ENCODE results near the gene SFR1. TPM values are rescaled to one million over a fixed set of nuclear protein-coding genes. Genes with fewer than 3 reads are reported as not detected.
A peak's percentile ranks its signal among the peaks of the same experiment; 100 is the strongest.

The SFR1 gene, protein sequence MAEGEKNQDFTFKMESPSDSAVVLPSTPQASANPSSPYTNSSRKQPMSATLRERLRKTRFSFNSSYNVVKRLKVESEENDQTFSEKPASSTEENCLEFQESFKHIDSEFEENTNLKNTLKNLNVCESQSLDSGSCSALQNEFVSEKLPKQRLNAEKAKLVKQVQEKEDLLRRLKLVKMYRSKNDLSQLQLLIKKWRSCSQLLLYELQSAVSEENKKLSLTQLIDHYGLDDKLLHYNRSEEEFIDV
- 17.6 and 18.5 TPM in 2 replicates for total RNA-seq (2014; rRNA removed; shearing (Covaris generic))

DNA sequence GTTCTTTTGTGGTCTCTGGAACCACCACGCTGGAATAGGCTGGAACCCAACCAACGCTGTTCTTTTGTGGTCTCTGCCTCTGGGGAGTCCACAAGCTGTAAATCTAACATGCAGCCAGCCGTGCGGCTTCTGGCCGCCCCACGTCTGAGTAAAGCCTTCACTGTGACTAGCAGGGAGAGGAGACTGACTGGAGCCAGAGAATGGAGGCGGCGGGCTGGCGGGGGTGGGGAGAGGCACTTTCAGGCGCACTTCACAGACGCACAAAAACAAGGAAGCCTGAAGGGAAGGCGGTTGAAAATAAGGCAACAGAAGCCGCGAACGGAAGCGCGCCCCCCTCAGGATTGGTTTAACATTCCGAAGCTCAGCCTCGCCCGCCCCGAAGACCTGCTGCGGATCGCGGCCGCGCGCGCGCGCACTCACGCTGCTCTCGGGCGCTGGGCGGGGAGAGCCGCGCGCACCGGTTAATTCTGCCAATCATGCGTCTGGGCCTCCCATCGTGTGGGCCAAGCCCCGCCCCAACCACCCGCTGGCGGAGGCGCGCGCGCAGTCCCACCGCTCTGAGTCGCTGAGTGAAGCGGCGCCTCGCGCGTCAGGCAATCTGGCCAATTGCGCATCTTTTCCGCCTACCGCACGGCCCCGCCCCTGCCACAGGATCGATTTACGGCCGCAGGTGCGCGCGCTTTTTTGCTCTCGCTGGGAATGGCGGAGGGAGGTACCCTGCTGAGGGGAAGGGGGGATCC, at the start of gene SFR1:
Gene SFR1 (plus strand): TSS at position 687 of the 740 bp plus-strand sequence. CDS start 13 bp downstream, at position 700.
- Histone ChIP-seq H3K27me3 (ENCODE audit: control insufficient read depth, insufficient read depth, low read length) (no peaks in the 10 kb centered on the region), H3K4me3 (ENCODE audit: insufficient read depth, low read depth, low read length) (peak within 1 kb of the TSS; percentile 76), H3K36me3 (replicated peaks; ENCODE audit: control insufficient read depth, insufficient read depth, low read length) (no peaks in the 10 kb centered on the region)
- peak; percentile 93 for DNase-seq

DNA sequence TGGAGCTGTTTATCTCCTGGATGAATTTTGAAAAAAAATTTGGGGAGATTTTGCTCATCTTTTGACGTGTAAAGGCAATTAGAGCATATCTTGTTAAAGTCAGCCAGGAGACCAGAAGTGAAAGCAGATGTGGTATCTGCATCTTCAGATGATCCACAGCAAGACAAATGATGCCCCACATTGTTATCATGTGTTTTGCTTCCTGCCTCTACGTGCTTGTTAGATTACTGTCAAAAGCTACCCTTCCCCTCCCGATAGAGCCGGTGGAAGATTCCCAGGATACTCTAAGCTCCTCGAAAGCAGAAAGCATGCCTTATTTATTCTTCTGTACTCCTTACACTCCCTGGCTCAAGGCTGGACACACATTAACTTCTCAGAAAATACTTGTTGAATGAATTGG, 49.2 kb upstream of the SFR1 start:
- DNase-seq, result peak; percentile 0
- Histone ChIP-seq H3K27me3 (ENCODE audit: control insufficient read depth, insufficient read depth, low read length) (no peaks in the 10 kb centered on the region; the same call in 1 of the 2 replicates), H3K4me3 (ENCODE audit: insufficient read depth, low read depth, low read length) (no peak overlapping the region), H3K36me3 (replicated peaks; ENCODE audit: control insufficient read depth, insufficient read depth, low read length) (no peaks in the 10 kb centered on the region)

DNA sequence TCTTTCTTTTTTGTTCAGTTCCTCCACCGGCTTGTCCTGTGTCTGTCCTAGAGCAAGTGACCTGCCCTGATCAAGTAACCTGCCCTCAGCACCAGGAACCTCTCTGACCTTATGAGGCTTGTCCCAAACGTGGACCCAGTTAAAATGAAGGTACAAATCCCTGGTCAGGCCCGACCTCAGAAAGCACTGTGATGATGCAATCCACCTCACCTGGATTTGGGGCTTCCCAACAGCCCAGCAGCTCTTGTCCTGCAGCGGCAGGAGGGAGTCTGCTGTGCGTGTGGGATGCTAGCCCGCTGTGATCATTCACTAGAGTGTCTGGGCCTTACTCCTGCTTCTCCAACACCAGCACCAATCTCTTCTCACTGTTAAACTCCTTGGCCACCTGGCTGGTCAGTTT, 47.5 kb upstream of the SFR1 start:
- H3K4me3 ChIP-seq (ENCODE audit: insufficient read depth, low read depth, low read length), result no peak overlapping the region
- H3K36me3 ChIP-seq (replicated peaks; ENCODE audit: control insufficient read depth, insufficient read depth, low read length), result no peaks in the 10 kb centered on the region
- no peaks in the 10 kb centered on the region; the same call in 1 of the 2 replicates for H3K27me3 ChIP-seq (ENCODE audit: control insufficient read depth, insufficient read depth, low read length)
- peak; percentile 1 for DNase-seq

DNA sequence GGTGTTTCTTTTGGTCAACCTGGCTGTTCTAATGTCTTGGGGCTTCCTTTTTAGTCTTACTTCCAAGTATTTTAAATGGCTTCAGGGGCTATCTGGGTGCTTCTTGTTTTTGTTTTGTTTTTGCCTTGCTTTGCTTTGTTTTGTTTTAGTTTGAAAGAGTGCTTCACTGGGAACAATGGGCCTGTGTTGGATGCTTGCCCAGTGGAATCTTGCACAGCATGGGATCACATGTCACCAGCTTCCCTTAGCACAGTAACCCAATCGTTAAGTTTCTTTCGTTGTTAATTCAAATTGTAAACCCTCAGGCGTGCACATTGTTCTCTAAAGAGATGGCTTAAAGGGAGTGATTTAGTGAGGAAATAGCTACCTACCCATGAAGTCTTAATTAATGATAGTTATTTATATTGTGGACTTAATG, 45.2 kb upstream of the SFR1 start:
- DNase-seq, result no peak
- H3K36me3 ChIP-seq (replicated peaks; ENCODE audit: control insufficient read depth, insufficient read depth, low read length), result no peaks in the 10 kb centered on the region
- no peaks in the 10 kb centered on the region; the same call in 1 of the 2 replicates for H3K27me3 ChIP-seq (ENCODE audit: control insufficient read depth, insufficient read depth, low read length)
- H3K4me3 ChIP-seq (ENCODE audit: insufficient read depth, low read depth, low read length), result no peak overlapping the region

DNA sequence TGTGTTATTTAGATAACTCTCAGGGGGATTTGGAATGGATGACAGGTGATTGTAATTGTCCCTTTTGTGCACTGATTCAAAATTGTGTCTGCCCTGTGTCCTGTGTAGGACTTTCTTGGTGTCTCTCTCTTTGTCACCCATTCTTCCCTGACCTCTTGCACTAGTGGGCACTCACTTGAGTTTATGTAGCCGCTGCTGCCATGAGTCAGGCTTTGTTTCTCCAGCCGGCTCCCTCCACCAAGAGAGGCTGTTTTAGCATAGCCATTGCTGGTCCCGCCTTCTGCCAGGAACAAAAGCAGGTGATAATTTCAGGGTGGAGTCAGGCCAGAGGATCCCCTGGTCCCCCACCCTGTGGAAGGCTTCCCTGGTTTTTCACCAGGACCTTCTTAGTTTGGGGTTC, 44.7 kb upstream of the SFR1 start:
- no peaks in the 10 kb centered on the region; the same call in 1 of the 2 replicates for H3K27me3 ChIP-seq (ENCODE audit: control insufficient read depth, insufficient read depth, low read length)
- no peaks in the 10 kb centered on the region for H3K36me3 ChIP-seq (replicated peaks; ENCODE audit: control insufficient read depth, insufficient read depth, low read length)
- H3K4me3 ChIP-seq (ENCODE audit: insufficient read depth, low read depth, low read length), result no peak overlapping the region
- DNase-seq, result peak; percentile 53

DNA sequence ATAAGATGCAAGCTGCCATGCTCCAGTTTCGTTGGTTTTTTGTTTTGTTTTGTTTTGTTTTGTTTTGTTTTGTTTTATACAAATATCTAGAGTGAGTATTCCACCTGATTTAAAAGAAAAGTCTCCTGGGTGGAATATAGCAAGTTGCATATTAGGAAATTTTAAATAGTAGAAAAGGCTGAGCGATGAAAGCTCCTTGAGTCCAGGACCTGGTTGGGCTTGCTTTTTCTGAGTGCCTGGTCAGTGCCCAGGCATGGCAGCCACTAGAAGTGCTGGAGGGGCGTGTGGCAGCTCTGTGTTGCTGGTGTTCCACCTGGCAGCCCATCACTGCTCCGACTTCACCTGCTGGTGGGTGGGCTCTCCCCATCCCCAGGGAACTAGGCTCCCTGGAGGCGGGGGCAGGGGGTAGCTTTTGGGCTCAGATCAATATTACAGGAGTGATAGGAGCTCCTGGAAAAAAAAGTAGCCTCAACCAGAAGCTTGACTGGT, 44.3 kb upstream of the SFR1 start:
- no peak for DNase-seq
- Histone ChIP-seq H3K27me3 (ENCODE audit: control insufficient read depth, insufficient read depth, low read length) (no peaks in the 10 kb centered on the region; the same call in 1 of the 2 replicates), H3K4me3 (ENCODE audit: insufficient read depth, low read depth, low read length) (no peak overlapping the region), H3K36me3 (replicated peaks; ENCODE audit: control insufficient read depth, insufficient read depth, low read length) (no peaks in the 10 kb centered on the region)

DNA sequence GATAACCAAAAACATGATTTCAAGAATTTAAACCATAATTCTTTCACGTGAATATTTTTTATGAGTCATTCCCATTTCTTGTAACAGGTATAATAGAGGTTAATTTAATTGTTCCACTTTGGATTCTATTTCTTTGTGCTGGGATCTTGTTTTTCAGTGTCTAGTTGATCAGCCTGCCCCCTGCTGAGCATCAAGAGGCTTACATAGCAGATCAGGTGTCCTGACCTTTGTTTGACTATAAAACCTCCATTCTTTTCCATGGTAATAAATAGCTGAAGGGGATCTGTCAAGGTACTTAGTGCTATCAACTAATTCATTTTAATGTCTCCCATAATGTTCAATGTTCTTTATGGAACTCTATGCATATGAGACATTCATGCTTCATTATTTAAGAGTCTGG, 41.2 kb upstream of the SFR1 start:
- H3K36me3 ChIP-seq (replicated peaks; ENCODE audit: control insufficient read depth, insufficient read depth, low read length), result no peaks in the 10 kb centered on the region
- DNase-seq, result no peak
- H3K27me3 ChIP-seq (ENCODE audit: control insufficient read depth, insufficient read depth, low read length), result no peaks in the 10 kb centered on the region; the same call in 1 of the 2 replicates
- no peak overlapping the region for H3K4me3 ChIP-seq (ENCODE audit: insufficient read depth, low read depth, low read length)

DNA sequence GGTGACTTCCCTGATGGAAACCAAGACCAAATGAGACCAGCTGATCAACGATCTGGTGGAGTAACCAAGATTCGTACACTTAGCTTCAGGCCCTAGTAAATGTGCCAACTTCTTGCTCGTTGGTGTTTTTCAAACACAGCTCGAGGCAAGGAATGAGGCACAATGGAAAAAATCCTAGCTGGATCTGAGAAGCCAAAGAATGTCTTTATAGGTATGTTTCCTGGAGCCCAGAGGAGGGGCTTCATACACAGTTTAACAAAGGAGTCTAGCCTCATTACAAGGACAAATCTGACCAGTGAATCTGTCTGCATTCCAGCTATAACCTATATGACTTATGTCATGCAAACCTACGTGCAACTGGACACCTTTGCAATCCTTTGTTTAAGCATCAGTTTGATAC, 40.0 kb upstream of the SFR1 start:
- Histone ChIP-seq H3K27me3 (ENCODE audit: control insufficient read depth, insufficient read depth, low read length) (no peaks in the 10 kb centered on the region), H3K36me3 (replicated peaks; ENCODE audit: control insufficient read depth, insufficient read depth, low read length) (no peaks in the 10 kb centered on the region), H3K4me3 (ENCODE audit: insufficient read depth, low read depth, low read length) (no peak overlapping the region)
- DNase-seq, result no peak

DNA sequence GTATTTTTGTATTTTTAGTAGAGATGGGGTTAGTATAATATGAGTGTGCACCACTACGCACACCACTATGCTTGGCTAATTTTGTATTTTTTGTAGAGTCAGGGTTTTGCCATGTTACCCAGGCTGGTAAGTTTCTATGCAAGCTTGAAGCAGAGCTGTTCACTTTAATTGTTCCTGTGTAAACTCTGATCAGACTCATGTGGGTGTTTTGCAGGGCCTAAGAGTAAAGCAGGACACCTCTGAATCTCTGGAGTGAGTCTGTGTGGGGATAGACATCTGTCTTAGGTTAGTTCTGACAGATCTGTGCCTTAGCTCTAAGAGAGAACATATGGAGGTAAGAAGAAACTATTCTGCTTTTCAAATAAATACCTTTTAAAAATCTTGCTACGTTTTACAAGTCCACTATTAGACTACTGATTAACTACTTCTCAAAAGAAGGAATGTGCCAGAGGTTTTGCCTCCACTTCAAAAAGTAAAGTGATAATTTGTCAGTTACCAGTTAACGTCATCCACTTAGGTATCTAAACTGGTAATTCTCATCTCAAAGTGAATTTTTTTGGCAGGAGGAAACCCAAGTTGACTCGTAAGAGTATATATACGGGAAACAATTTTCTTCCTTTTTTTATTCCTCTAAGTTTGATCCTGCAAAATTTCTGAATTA, 37.4 kb upstream of the SFR1 start:
- no peak overlapping the region for H3K4me3 ChIP-seq (ENCODE audit: insufficient read depth, low read depth, low read length)
- H3K27me3 ChIP-seq (ENCODE audit: control insufficient read depth, insufficient read depth, low read length), result no peaks in the 10 kb centered on the region
- H3K36me3 ChIP-seq (replicated peaks; ENCODE audit: control insufficient read depth, insufficient read depth, low read length), result no peaks in the 10 kb centered on the region
- DNase-seq, result no peak

DNA sequence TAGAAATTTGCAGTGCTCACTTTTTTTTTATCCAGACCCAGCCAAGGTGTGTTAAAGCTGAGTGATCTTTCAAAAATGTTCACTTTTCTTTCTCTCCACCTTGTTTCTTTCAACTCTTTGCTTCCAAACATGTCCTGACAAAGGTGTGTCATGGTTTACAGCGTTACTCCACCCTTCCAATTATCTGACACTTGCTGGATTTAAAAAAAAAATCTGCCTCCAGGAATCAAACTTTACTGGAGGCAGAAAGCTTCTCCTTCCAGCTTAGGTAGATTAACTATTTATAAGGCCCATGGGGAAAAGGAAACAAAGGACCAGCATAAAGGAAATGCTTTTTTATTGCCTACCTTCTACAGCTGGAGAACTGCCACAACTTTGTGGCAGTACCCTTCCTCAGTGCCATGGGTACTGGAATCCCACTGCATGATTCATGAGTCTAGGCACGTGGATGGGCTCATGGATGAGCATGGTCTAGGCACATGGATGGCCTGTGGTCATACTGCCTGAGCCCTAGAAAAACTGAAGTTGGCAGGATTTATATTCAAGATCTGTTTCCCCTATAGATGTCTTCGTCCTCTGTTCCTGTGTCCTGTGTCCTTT, 36.1 kb upstream of the SFR1 start, which contains the start of gene COL17A1:
Gene COL17A1 (minus strand): TSS at position 80 of the 600 bp plus-strand sequence. CDS start 5,207 bp downstream, outside the sequence.
- DNase-seq, result no peak
- Histone ChIP-seq H3K27me3 (ENCODE audit: control insufficient read depth, insufficient read depth, low read length) (no peaks in the 10 kb centered on the region), H3K36me3 (replicated peaks; ENCODE audit: control insufficient read depth, insufficient read depth, low read length) (no peaks in the 10 kb centered on the region), H3K4me3 (ENCODE audit: insufficient read depth, low read depth, low read length) (no peak within 1 kb of the TSS)

DNA sequence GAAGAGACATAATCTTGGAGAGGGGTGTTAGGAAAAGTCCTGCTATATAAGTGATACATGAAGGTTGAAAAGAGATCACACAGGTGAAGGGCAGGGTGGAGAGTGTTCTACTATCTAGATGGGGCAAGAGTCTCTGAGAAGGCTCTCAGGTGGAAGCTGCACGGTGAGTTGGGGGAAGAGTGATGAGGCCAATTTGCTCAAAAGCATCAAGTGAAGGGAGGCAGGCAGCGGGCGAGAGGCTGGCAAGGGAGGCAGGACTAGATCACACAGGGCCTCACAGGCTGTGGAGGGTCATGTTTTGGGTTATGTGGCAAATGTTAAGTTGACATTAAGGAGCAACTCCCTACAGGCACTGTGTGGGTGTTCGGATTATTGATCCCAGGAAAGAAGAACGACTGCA, 33.7 kb upstream of the SFR1 start:
- DNase-seq, result no peak
- H3K36me3 ChIP-seq (replicated peaks; ENCODE audit: control insufficient read depth, insufficient read depth, low read length), result no peaks in the 10 kb centered on the region
- H3K27me3 ChIP-seq (ENCODE audit: control insufficient read depth, insufficient read depth, low read length), result no peaks in the 10 kb centered on the region

DNA sequence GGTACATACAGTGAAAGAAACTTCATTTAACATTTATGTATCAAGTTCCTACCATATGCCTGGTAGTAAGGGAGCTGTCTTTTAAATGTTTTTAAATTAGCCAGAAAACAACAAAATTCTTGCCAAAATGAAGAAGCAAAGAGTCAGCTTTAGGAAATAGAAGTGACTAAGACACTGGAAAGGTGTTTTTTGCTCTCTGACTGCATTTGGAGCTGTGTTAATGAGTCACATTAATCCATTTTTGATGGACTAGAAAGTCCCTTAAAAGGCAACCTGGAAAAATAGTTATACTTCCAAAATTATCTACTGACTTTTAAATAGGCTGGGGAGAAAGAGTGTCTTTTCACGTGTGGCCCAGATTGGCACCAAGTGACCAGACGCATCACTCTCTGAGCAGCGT, 32.4 kb upstream of the SFR1 start:
- no peaks in the 10 kb centered on the region for H3K36me3 ChIP-seq (replicated peaks; ENCODE audit: control insufficient read depth, insufficient read depth, low read length)
- H3K27me3 ChIP-seq (ENCODE audit: control insufficient read depth, insufficient read depth, low read length), result no peaks in the 10 kb centered on the region
- no peak for DNase-seq
- H3K4me3 ChIP-seq (ENCODE audit: insufficient read depth, low read depth, low read length), result no peak overlapping the region

More for the DNA sequence above, 33.7 kb upstream of the SFR1 start:
- no peak overlapping the region for H3K4me3 ChIP-seq (ENCODE audit: insufficient read depth, low read depth, low read length)

DNA sequence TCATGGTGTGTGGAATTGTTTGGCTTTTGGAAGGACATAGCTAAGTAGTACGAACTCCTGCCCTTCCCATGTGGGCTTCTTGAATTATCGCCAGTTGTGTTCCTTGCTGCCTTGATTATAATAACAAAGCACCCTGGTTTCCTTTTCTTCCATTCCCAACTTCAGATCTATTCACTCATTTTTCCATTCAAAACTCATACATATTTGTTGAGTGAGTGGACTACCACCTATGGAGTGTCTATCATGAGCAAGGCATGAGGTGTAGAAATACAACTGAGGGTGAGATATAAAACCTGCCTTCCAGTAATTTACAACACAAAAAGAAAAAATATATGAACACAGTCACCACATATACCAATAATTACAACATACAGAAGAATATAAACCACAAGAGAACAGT, 31.4 kb upstream of the SFR1 start:
- DNase-seq, result no peak
- Histone ChIP-seq H3K27me3 (ENCODE audit: control insufficient read depth, insufficient read depth, low read length) (no peaks in the 10 kb centered on the region), H3K4me3 (ENCODE audit: insufficient read depth, low read depth, low read length) (no peak overlapping the region), H3K36me3 (replicated peaks; ENCODE audit: control insufficient read depth, insufficient read depth, low read length) (no peaks in the 10 kb centered on the region)

DNA sequence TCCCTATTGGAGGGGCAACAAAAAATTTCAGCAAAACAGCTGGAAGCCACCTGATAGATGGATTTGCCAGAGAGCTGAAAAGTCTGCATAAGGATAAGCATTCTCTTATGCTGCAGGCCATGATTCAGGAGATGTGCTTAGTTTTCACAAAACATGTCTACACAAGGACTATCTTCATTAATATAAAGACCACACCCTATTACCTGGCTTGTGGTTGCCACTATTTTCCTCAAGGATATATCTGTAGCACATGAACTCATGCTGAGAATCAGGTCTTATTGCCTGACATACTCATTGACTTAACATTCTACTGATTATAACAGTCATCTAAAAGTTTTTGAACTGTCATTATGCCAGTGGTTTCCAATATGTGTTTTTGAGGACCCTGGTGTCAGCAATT, 29.2 kb upstream of the SFR1 start:
- DNase-seq, result no peak
- Histone ChIP-seq H3K27me3 (ENCODE audit: control insufficient read depth, insufficient read depth, low read length) (no peaks in the 10 kb centered on the region), H3K4me3 (ENCODE audit: insufficient read depth, low read depth, low read length) (no peak overlapping the region), H3K36me3 (replicated peaks; ENCODE audit: control insufficient read depth, insufficient read depth, low read length) (no peaks in the 10 kb centered on the region)
